ENCODE data around the gene RAC3.

RAC3 gene

DNA sequence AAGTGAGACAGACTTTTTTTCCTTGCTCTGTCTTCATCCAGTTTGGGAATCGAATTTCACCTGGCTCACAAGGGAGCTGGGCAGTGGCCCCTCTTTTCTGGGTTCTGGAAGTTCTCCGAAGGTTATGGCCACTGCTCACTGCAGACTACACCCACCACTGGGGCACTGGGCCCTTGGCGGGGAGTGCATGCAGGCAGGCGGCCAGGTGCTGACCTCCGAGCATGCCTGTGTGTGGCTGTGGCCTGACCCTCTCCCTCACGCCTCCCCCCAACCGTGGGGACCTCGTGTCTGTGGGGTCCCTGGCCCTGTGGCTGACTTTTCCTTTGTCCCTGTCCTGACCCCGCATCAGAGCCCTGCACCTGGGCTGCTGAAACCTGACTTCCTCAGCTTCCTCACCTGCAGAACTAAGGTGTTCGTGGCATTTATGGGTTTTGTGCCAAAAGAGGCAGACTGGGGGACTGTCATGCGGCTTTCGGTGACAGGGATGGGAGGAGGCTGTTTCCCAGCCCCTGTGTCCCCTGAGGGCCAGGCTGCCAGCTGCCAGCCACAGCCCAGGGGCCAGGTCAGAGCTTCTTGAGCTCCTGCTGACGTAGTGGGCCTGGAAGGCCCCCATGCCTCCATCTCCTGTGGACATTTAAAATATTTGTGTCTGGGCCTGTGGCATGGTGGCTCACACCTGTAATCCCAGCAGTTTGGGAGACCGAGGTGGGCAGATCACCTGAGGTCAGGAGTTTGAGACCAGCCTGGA is 32.6 kb upstream of the RAC3 start:
- DNase-seq (ENCODE audit: extremely low read depth in 1 of 2, low read depth in 1 of 2), result no peak

DNA sequence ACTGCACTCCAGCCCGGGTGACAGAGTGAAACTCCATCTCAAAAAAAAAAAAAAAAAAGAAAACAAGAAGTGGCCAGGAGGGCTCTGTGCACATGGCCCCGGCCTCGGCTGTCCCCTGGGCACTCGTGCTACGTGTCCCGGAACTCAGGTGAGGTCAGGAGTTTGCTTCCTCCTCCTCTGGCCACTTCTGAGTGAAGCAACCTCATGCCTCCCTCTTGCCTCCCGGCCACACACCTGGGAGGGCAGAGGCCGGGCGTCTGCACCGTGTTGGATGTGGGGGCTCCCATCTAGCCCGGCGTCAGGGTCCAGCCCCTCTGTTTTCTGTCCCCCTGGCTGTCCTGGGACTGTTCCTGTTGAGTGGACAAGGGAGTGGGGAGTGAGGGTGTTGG is 31.9 kb upstream of the RAC3 start:
- DNase-seq (ENCODE audit: extremely low read depth in 1 of 2, low read depth in 1 of 2), result no peak

DNA sequence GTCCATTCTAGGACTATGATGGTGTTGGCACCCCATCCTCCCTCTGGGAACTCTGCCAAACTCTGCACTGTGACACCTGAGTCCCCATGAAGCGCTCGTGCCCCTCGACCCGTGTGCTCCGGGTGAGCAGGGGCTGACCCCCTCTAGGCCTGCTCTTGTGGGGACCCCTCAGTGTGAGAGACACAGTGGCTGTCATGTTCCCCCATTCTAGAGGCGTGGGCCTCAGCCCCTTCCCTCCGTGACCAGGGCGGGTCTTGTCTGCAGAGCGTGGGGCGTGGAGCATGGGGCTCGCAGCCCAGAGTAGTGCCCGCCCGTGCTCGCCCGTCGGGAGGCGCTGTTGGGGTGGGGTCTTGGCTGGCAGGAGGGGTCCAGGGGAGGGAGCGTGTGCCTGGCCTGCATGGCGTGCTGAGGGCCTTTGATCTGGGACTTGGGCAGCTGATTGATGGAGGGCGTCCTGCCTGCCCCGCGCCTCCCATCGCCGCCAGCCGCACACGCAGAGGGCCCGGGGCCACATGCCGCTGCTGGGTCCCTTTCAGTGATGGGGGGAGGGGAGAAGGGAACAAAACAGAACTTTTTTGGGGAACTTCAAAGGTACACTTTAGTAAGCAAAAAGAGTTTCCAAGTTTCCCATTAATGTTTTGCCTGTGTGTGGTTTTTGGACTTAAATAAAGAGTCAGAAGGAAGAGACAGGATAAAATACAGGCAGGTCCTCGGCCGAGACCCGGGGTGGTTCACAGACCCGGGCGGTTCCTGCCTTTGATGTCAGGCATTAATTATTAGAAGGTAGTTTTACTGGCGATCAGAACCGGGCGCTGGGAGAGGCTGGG is 31.3 kb upstream of the RAC3 start:
- no peak for DNase-seq (ENCODE audit: extremely low read depth in 1 of 2, low read depth in 1 of 2)

DNA sequence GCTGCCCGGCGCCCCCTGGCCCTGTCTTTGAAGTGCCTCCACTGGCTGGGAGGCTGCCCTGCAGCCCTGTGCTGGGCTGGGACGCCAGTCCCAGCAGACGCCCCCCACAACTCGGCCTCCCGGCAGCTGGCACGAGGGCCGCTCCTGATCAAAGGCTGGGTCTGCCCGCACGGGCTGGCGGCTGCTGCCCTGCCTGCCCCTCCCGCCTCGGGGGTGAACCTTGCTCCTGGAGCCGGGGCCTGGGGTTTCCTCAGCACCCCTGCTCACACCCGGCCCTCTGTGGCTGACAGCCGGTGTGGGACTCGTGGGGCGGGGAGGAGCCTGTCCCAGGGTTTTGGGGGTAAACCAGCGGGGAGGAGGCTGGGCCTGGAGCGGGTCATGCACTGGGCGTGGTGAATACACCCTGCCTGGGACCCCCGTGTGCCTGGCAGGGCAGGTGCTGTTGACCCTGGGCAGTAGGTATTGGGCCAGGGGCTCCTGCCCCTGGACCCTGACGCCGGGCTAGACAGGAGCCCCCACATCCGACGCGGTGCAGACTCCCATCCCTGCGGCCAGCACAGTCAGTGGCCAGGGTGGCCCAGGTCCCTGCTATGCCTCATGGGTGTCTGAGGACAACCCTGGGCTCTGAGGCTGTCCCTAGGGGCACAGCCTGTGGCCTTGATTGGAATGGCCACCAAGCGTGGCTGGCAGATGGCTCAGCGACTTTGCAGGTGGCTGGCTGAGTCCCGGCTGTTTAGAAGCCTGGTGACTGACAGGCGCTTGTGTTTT is 30.5 kb upstream of the RAC3 start:
- no peak for DNase-seq (ENCODE audit: extremely low read depth in 1 of 2, low read depth in 1 of 2)

DNA sequence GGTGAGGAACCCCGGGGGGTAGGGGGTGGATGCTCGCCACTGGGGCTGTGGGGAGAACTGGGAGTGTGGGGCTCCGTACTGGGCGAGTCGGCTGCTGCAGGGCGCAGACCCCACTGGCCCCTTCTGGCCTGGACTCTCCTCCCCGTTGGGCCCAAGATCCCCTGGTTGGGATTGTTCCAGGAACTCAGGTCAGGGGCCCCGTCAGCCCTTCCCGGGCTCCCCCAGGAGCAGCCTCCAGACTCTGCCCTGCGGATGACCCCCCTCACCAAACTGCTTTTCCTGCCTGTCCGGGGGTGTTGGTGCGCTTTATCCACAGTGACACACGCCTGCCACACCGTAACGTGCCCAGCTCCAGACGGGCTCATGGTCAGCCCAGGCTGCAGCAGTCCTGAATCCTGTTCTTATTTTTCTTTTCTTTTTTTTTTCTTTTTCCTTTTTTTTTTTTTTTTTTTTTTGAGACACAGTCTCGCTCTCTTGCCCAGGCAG is 29.9 kb upstream of the RAC3 start:
- no peak for DNase-seq (ENCODE audit: extremely low read depth in 1 of 2, low read depth in 1 of 2)

DNA sequence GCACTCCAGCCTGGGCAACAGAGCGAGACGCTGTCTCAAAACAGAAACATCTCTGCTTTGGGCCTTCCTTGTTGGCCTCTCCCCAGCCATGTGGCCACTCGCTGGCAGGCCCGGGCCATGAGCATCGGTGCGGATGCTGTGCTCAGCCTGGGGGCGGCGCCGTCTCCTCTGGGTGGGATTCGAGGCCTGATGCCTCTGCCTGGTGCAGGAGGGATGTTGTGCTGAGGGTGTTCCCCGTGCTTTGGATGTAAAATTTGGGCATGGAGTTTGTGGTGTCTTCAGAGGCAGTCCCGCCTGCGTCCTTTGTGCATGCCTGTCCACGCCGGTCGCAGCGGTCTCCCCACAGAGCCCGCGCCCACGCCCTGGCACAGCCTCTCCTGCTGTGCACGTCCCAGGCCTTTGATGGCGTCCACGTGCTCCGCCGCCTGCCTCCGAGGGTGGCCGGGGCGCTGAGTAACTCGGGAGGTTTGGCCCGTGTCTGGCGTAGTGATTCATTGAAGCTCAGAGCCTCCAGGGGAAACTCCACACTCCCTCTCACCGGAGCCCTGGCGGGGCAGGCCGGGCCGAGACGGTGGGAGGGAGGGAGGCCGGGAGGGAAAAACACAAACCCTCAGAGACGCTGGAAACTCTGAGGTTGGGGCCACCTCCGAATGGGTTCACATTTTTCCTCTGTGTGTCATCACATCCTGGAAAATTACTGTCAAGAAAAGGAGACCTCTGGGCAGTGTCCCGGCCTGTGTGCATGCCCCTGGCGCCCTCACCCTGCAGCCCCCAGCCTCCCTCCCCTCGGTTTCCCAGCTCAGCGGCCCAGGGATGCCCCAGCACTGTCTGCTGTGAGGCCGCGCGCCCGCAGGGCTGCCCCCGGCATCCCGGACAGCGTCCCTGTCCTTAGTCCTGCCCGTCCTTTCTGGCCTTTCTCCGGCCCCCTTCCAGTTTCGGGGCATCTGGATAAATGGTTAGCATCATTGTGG is 27.8 kb upstream of the RAC3 start:
- no peak for DNase-seq (ENCODE audit: extremely low read depth in 1 of 2, low read depth in 1 of 2)

DNA sequence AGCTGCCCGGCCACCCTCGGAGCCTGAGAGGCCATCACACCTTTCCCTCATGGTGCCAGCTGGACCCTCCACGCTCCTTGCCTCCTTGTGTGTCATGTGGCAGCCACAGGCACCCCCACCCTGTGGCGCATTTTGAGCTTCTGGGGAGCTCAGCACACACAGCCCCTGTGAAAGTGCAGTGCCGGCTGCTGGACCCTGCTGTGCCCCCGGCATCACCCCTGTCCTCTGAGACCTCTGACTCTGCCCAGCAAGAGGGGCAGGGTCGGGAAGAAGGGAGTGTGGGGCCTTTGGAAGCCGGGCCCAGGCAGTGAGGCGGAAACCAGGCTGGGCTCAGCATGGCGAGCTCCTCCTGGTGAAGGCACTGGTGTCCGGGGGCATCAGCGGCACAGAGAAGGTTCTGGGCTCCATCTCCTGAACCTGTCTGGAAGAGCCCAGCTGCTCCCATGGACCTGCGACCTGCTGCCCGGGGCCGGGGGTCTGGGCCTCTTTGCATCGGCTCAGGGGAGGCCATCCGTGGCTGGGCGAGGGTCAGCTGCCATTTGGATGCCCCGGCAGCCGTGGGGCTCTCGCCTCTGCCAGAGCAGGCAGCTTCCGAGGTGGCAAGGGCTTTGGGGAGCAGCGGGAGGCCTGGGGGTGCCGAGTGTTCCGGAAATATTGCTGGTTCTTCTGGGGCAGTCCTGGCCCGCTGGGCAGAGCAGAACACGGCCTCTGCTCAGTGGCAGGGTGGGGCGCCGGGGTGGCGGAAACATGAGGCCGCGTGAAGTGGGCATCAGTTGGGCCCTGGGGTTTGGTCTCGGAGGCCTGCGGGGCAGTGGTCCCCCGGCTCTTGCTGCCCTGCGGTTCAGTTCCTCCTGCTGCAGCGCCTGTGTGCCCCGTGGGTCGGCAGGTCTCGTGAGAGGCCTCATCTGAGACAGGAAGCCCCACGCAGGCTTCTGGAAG is 26.7 kb upstream of the RAC3 start:
- no peak for DNase-seq (ENCODE audit: extremely low read depth in 1 of 2, low read depth in 1 of 2)

DNA sequence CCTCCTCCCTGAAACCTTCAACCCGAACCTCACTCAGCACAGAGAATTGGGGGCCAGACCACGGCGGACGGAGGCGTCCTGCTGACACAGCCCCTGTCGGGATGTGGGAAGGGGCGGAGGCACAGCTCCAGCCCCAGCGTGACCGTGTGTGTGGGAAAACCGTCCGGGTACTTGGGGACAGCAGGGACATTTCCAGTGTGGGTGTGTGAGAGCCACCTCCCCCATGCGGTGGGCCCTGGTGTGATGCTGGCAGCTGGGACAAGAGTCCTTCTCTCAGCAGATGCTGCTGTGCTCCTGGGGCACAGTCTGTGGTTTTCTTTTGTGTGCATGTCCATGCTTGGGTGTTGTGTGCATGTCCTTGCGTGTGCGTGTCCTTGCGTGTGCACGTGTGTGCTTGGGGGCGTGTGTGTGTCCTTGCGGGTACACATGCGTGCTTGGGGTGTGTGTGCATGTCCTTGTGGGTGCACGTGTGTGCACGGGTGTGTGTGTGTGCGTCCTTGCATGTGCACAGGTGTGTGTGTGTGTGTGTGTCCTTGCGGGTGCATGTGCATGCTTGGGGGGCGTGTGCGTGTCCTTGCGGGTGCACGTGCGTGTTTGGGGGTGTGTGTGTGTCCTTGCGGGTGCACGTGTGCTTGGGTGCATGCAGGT is 25.7 kb upstream of the RAC3 start:
- DNase-seq (ENCODE audit: extremely low read depth in 1 of 2, low read depth in 1 of 2), result no peak

DNA sequence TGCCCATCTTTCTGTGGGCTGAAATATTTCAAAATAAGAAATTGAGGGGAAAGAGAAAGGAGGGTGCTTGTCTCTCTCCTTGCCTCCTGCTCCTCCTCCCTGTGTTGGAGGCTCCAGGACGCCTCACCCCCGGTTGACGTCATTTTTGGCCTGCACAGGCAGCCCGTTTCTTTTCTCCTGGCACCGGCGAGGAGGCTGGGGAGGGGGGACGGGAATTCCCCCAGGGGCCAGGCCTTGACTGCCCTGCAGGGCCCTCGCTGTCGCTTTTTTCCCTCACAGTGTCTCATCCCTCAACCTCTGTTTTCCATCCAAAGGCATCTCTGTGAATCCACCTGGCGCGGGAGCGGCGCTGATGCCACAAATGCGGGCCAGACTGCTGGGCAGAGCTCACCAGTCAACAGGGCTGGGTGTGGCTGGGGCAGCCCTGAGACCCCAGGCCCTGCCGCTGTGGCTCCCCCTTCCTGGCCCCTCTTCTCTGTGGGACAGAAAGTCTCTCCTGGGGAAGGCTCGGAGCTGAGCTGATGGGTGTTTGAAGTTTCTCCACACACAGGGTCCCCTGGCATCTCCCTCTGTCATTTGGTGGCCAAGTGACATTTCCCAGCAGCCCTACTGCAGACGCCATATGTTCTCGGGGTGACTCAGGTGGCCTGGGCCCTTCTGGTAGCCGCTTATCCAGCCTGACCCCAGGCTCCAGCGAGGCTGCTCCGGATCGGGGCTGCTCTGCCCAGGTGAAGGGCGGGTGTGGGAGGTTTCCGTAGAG is 24.8 kb upstream of the RAC3 start:
- DNase-seq (ENCODE audit: extremely low read depth in 1 of 2, low read depth in 1 of 2), result no peak

DNA sequence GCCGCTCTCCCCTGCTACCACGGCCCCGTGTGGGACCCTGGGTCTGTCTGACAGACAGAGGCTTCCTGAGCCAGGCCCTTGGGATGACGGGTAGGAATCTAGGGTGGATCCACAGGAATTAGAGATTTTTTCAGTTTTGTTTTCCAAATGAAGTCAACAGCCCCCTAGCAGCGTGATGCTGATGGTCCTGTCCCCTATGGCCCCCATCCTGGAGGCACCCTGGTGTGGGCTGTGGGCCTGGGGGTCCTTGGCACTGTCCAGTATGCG is 24.3 kb upstream of the RAC3 start:
- no peak for DNase-seq (ENCODE audit: extremely low read depth in 1 of 2, low read depth in 1 of 2)

DNA sequence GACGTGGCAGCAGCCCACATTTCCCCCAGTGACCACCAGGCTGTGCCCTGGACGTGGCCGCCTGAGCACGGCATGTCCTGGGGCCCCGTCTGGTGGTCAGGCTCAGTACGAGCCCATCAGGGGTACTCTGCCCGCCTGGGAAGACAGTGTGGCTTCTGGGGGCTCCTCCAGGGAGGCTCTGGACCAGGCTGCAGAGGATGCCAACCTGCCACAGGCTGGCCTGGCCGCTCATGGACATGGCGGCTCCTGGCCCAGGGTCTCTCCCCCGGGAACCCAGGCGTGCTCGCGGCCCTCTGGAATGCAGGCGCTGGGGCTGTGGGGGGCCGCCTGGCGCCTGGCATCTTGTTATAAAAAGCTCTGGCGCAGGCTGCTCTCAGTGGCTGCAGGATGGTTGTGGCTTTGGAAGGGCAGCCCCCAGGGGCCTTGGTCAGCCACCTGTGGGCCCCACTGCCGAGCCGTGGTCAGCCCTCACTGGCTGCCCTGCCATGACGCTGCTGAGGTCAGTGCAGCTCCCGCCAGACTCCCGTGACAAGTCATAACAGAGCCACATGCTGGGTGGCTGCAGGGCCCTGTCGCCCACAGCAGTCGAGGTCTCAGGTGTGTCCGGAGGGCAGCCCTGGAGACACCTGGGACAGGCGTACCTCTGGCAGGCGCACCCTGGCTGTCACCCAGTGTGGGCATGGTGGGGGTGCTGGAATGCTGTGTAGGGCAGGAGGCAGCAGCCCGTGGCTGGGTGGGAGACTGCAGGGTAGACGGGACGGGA is 23.8 kb upstream of the RAC3 start:
- DNase-seq (ENCODE audit: extremely low read depth in 1 of 2, low read depth in 1 of 2), result no peak

DNA sequence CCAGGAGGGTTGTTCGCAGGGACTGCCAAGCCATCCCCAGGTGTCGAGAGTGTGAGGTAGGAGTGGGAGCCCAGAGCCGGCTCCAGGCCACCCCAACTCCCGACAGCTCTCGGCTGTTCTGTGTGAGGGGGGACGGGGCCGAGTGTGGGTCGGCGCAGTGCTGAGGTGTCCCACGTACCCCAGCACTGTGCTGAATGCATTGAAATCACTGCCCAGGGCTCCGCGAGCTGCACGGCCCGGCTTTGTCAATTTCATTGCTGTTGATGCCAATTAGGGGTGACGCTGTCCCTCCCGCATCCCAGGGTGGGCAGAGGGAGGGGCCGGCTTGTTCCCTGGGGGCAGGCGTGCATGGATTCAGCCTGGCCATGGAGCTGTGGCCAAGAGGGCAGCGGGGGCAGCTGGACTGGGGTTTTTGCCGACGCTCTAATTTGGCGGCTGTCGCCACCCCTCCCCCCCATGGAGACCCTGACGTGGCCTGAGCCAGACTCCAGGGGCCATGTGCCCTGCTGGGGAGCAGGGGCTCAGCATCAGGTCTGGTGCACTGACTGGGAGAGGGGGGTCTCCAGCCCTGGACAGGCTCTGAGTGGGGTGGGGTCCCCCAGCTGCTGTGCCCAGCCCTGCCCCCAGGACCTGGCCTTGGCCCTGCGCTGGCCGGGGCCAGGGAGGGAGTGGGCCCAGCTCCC is 23.1 kb upstream of the RAC3 start:
- DNase-seq (ENCODE audit: extremely low read depth in 1 of 2, low read depth in 1 of 2), result no peak

DNA sequence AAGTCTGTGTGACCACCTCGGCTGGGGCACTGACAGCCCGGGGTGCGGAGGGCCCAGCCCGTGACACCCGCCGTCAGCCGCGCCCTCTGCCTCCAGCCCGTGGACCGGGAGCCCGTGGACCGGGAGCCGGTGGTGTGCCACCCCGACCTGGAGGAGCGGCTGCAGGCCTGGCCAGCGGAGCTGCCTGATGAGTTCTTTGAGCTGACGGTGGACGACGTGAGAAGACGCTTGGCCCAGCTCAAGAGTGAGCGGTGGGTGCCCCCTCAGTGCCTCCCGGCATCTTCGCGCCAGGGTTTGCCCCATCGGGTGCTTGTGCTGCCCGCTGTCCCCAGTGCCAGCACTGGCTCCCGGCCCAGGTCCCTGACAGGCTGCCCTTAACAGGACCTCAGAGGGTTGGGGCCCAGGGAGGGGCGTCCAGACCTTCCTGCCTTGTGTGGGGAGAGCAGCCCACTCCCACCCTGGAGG is 22.5 kb upstream of the RAC3 start:
- no peak for DNase-seq (ENCODE audit: extremely low read depth in 1 of 2, low read depth in 1 of 2)

DNA sequence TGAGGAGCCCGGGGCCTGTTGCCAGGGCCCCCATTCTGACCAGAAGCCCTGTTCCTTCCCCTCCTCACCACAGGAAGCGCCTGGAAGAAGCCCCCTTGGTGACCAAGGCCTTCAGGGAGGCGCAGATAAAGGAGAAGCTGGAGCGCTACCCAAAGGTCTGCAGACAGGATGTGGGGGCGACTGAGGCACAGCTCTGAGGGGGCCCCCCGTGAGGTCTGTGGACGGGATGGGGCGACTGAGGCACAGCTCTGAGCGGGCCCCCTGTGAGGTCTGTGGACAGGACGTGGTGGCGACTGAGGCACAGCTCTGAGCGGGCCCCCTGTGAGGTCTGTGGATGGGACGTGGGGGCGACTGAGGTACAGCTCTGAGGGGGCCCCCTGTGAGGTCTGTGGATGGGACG is 22.1 kb upstream of the RAC3 start:
- no peak for DNase-seq (ENCODE audit: extremely low read depth in 1 of 2, low read depth in 1 of 2)

DNA sequence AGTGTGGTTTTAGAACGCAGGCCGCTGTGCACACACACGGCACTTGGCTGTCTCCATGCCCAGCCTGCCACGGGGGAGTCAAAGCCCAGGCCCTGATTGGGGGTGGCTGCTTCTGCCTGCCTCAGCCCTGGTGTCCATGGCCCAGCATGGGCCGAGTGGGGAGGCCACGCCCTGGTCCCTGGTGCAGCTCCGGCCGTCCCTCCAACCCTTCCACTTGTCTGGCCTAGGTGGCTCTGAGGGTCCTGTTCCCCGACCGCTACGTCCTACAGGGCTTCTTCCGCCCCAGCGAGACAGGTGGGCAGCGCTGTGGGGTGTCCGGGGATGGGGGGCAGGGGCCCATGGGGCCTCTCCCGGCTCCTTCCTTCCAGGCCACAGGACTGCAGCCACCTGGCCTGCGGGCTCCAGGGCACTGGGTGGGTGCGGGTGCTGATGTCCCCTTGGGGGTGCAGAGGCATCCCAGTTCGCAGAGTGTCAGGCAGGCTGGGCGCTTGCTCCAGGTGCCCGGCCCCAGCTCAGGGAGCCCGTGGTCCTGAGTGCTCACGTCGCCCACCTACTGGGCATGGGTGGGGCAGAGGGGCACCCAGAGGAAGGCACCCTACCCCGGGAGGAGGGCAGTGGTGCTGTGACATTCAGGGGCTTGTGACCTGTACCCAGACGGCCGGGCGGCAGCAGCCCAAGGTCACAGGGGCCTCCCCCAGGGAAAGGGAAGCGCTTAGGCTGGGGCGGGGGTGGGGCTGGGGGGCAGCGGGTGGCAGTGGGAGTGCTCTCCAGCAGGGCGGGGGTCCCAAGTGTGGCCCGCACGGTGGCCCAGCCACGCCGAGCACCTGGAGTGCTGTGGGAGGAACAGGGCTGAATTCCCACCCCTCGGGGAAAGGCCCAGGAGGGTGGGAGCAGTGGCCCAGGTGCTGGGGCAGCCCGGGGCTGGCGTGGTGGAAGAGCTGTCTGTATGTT is 20.6 kb upstream of the RAC3 start:
- no peak for DNase-seq (ENCODE audit: extremely low read depth in 1 of 2, low read depth in 1 of 2)
